Retina (tissue), 1 donor: ENCODE data around the gene LRRC38.
"Not testable (repeated sequence)": the region's sequence is repeated elsewhere in the genome, so short reads cannot be mapped to it uniquely, and the experiment has no call there.

Experiments
- DNase-seq: peaks from one replicate; pipeline ENCODE4 v3.0.0-alpha.2; 2016

The LRRC38 gene

GRCh38 chr1:13513895-13514546 is at the start of gene LRRC38:
TSS of gene LRRC38 (minus strand) at chr1:13514003. CDS start at chr1:13513593, 410 bp downstream.
- DNase-seq = no peak

- DNase-seq = not testable (repeated sequence)
These were observed 49.2 kb upstream of the LRRC38 start for GRCh38 chr1:13562981-13563380.

GRCh38 chr1:13560541-13560940 is 46.7 kb upstream of the LRRC38 start:
- DNase-seq = no peak

- no peak for DNase-seq
These were observed 42.5 kb upstream of the LRRC38 start for GRCh38 chr1:13556224-13556764.

- DNase-seq = no peak
These were observed 41.0 kb upstream of the LRRC38 start for GRCh38 chr1:13554798-13555197.

GRCh38 chr1:13550663-13551062 is 36.9 kb upstream of the LRRC38 start:
- no peak for DNase-seq

- no peak for DNase-seq
These were observed 35.7 kb upstream of the LRRC38 start for GRCh38 chr1:13549521-13549920.

GRCh38 chr1:13549021-13549420 is 35.2 kb upstream of the LRRC38 start:
- DNase-seq = no peak

GRCh38 chr1:13548281-13548680 is 34.5 kb upstream of the LRRC38 start:
- no peak for DNase-seq

- no peak for DNase-seq
These were observed 33.0 kb upstream of the LRRC38 start for GRCh38 chr1:13546791-13547190.

GRCh38 chr1:13544221-13544556 is 30.4 kb upstream of the LRRC38 start:
- DNase-seq = no peak

- DNase-seq = peak; percentile 81
These were observed 29.8 kb upstream of the LRRC38 start for GRCh38 chr1:13543451-13544220.

GRCh38 chr1:13541435-13542215 is 27.8 kb upstream of the LRRC38 start:
- DNase-seq = no peak

- DNase-seq = no peak
These were observed 27.1 kb upstream of the LRRC38 start for GRCh38 chr1:13540866-13541265.

GRCh38 chr1:13539683-13540082 is 25.9 kb upstream of the LRRC38 start:
- DNase-seq = no peak

- DNase-seq = no peak
These were observed 25.0 kb upstream of the LRRC38 start for GRCh38 chr1:13538832-13539231.

GRCh38 chr1:13536571-13536970 is 22.8 kb upstream of the LRRC38 start:
- no peak for DNase-seq

- no peak for DNase-seq
These were observed 21.4 kb upstream of the LRRC38 start for GRCh38 chr1:13535227-13535626.

GRCh38 chr1:13528320-13528719 is 14.5 kb upstream of the LRRC38 start:
- no peak for DNase-seq

- DNase-seq = no peak
These were observed 10.1 kb upstream of the LRRC38 start for GRCh38 chr1:13523780-13524477.

- DNase-seq = no peak
These were observed 7.2 kb upstream of the LRRC38 start for GRCh38 chr1:13520985-13521384.

- DNase-seq = no peak
These were observed 3.5 kb upstream of the LRRC38 start for GRCh38 chr1:13517193-13517812.
